Loucy (cell line): ENCODE data around the gene PHF8.

ENCODE experiments used
- CTCF ChIP-seq: fragments of 200-600 bp; sonication (generic); conservative IDR thresholded peaks from 2 replicates; pipeline ENCODE4 v1.5.1; 2014; ENCODE audit warnings: mild to moderate bottlenecking, antibody characterized with exemption, low read length
- EZH2phosphoT487 ChIP-seq: fragments of 200-600 bp; IDR thresholded peaks from 2 replicates; pipeline ENCODE4 v1.6.1; 2018; ENCODE audit warnings: antibody characterized with exemption, mild to moderate bottlenecking, moderate library complexity, borderline replicate concordance

- no peak for TF ChIP-seq CTCF
- no peak for TF ChIP-seq EZH2phosphoT487
Measured at GRCh38 chrX:53926030-53926429, 118.2 kb downstream of the PHF8 start.
